ENCODE data around the gene MPZL2.
A peak's percentile ranks its signal among the peaks of the same experiment; 100 is the strongest.

The MPZL2 gene

DNA sequence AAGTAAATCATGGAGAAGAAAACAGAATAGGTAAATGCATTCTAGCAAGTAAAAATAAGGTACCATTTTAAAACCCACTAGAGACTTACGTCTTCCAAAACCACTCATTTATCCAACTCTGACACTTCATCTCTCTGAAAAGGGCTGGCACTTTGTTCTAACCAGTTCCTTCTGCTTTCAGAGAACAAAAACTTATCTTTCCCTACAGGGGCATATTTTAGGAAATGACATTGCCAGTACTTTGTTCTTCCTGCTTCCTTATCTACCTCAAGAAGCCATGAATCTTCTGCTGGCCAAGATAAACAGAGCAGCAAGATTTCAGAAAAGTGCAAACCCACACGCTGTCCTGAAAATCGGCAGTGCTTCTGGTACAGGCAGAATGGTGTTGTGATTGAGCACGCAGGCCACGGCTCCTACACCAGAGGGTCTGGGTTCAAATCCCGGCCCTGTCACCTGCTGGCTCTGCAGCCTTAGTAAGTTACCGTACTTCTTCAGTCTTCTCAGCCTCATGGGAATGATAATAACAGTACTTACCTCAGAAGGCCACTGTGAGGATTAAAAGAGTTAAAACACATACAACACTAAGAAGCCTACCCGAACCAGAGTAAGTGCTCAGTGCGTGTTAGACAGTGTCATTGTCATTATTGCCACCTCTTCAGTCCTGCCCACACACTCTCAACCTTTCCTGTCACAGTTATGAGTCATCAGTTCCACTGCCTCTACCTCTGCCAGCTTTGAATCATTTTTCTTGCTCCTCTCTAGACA is 22.9 kb downstream of the MPZL2 start:
- peak; percentile 74 for DNase-seq

DNA sequence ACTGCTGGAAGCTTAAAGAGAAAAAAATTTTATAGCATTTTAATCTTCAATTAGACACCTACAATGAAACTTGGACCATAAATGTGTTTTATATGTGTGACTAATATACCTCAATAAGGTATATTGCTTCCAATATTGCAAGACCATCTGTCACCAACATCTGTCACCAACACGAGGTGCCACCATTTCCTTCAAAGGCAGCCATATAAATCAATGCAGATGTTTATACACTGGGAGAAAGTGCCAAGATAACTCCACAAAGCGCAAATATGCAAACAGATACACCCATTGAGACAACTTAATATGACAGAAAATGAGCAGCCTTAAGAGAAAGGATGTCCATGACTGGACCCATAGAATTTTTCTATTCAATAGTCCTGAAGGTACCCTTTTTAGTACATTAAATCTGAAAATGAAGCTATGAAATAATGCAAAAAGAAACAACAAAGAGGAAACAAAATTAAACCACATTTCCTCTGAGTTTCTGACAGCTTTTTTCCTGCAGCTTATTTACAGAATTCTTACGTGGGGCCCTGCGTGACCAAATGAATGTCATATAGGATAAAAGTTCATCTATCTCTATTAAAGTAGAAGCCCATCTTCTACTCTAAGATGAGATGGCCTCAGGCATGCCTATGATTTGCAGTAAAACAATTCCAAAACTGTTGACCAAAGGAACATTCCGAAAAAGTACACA is 24.4 kb downstream of the MPZL2 start:
- no peak for DNase-seq

DNA sequence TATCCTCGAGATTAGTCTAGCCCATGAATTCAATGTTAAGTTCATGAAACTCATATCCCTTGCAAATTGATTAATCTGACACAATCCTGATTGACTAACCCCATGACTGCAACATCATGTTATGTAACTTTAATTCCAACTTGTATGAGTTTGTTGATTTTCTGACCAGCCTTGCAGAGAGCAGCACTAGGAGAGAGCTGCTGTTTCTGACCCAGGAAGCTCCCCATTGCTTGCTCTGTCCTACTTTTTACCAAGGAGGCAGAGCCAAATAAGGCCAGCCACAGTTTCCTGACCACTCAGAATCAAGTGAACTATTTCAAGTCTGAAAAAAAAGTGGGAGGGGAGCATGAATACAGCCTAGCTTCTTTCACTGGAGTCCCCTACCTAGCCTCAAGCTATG is 25.2 kb downstream of the MPZL2 start:
- DNase-seq = peak; percentile 60

DNA sequence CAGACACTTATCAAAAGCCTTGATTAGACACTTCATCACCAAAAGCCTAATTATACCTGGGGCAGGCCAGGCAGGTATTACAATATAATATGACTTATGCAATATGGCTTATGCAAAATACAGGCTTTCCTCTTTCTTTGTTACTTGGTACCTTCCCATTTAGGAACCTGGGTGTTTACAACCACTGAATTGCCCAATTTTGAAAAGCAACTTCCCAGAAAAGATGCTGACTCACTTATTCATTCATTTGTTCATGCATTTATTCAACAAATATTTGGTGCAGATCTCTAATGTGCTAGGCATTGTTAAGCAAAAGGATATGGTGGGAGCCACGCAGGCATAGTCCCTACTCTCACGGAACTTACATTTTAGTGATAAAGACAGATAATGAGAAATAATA is 25.7 kb downstream of the MPZL2 start:
- no peak for DNase-seq

DNA sequence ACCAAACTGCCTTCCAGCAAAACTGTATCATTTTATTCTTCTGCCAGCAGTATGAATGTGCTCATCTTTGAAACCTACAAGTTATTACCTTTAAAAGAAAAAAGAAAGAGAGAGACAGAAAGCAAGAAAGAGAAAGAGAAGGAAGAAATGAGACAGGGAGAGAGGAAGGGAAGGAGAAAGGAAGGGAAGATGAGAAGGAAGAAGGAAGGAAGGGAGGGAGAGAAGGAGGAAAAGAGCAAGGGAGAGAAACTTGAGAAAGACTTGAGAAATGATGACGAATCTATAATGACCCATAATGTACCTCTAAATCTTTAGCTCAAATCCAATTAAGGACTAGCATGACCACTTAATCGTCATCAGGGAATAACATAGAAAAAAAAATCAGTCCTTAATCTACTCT is 27.9 kb downstream of the MPZL2 start:
- no peak for DNase-seq

DNA sequence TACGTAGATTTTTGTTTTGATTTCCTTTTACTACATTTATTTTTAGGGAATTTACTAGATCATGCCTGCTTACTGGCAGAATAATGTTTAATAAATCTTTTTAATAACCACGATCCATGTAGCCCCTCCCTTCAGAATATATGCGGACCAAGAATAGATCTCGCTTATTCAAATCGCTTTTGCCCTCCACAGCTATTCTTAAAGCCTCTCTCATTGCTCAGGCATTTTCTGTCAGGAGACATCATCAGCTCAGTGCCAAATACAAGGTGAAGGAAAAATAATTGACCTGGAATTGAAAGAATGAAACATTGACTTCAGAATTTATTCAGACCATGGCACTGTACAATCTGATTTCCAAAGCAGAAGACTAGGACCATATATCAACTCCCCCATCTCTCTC is 29.3 kb downstream of the MPZL2 start:
- DNase-seq = no peak

DNA sequence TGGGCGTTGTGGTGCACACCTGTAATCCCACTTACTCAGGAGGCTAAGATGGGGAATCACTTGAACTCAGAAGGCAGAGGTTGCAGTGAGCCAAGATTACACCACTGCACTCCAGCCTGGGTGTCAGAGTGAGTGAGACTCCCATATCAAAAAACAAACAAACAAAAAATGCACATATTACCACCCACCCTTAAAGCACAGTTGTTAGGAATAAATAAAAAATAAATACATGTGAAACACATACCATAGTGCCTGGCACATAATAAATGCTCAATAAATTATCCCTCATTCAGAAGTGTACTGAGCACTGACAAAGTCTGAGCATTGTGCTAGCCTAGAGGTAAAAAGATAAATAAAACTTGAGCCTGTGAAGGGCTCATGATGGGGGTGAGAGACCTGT is 30.2 kb downstream of the MPZL2 start:
- no peak for DNase-seq

DNA sequence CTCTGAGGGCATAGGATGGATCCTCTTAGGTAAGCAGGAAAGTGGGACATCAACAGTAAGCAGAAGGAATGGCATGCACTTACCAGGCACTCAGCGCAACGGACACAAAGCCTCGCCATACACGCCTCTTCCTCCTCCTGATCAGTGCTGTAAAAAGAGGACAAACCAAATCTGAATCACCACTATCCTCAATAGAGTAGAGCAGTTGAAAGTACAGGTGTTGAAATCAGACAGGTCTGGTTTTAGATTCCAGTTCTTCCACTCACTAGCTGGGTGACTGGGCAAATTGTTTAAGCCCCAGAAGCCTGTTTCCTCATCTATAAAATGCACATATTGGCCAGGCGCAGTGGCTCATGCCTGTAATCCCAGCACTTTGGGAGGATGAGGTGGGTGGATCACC is 30.7 kb downstream of the MPZL2 start:
- DNase-seq = no peak

DNA sequence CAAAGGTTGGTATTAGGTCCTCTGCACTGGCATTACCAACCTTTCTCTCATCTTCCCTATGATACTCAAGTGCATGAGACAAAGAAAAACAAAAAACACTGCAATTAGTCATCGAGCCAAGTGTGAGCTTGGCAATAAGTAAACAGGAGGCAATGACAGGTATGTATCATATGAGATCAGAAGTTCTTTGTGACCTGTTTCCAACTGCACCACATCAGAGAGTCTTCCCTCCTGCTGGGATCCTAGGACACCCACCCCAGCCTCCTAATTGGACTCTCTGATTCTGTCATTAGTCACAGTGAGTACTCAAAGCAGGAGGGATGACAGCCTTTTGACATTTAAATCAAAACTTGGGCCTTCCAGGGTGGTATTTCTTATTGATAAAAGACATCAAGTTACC is 31.4 kb downstream of the MPZL2 start:
- no peak for DNase-seq

DNA sequence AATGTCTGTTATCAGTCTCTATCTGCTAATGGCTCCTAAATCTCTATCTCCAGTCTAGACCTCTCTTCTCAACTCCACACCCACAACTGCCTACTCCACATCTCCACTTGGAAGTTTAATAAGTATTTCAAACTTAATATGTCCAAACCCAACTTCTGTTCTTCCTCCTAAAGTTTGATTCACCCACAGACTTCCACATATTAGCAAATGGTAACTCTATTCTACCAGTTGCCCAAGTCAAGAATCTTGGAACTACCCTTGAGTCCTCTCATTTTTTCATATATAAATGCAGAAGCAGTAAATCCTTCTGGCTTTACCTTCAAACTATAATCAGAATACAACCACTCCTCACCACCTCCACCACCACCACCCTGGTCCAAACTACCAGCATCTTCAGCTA is 32.6 kb downstream of the MPZL2 start:
- no peak for DNase-seq

DNA sequence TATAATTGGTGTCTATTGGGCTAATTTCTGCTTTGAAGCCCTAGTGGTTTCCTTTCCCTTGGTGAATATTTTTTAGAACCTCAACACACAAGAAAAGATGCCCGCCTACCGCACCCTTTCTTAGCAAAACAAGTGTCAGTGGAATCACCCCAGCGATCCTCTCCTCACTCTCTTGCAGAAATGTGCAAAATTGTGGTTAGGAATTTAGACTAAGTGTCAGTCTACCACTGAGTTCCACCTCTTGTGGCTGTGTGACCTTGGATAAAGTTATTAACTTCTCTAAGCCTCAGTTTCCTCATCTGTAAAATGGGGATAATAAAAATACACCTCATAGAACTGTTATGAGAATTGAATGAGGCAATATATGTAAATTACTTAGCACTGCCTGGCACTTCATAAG is 34.0 kb downstream of the MPZL2 start:
- no peak for DNase-seq

DNA sequence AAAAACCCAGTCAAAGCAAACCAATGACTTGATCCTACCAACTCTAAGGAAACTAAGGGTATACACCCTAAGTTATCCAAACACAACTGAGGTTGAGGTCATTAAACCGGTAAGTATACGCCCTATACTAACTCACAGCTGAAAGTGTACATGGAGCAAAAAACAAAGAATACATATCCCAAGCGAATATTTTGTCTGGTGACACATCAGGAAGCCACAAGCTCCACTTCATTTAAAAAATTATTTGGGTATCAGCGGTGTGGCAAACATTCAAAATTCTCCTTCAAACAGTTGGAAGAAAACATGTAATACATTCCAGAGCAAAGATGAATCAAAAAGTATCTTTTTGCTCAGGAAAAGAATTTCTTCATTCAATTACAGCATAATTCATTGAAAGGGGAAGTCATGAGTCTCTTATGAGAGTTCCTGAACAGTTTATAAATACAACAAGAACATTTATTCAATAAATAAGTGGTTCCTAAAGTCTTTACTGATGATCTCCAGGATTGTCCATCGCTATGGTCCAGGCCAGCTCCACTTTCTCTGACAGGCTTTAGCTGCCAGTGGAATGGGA is 34.7 kb downstream of the MPZL2 start:
- no peak for DNase-seq

DNA sequence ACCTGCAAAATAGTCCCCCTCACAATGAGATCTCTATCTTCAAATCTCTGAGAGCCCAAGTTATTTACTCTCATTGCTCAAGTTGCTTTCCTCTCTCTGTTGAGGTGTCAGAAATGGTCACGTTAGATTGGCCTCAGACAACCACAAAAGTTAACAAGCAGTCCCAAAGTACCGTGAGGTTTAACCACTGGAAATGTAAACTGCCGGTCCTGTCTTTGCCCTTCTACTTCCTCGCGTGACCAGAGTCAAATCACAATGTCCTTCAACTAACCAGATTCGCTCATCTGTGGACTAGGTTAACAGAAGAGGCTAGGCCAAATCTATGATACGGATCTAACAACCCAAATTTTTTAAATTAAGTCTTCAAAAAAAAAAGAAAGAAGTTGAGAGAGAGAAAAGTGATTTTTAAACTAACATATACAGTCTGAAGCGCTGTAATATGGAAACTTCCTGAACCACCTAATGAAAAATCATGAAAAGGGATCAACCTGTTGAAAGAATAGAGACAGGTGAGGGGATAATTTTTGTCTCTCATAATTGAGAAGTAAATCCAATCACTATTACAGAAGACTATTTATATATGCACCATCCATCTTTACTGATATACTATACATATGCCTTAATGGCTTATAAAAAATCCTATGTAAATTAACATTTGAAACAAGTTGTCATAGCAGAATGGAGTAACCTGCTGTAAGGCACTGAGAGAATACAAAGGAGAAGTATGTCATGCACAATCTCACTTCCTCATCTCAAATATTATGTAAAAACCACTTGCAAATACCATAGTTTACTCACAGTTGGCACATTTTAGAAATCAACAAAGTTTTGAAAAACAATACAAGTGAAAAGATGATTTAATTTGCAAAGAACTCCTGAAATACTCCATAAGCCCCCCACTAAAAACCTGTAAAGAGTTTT is 36.0 kb downstream of the MPZL2 start:
- no peak for DNase-seq

DNA sequence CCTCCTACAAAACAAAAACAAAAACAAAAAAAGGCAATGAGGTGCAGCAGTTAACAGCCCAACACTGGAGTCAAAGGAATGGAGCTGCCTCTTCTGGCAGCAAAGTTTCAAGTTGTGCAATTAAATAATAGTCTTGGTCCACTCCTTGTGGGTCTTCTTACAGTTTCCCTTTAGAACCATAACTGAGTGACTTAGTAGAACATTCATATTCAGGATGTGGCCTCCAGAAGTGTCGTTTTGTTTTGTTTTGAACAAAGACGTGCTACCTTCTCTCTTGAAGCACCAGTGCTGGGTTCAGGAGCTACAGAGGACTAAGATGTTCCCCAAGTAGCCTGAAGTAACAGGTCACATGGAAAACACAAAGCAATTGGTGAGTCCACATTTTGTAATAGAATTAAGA is 37.3 kb downstream of the MPZL2 start:
- no peak for DNase-seq

DNA sequence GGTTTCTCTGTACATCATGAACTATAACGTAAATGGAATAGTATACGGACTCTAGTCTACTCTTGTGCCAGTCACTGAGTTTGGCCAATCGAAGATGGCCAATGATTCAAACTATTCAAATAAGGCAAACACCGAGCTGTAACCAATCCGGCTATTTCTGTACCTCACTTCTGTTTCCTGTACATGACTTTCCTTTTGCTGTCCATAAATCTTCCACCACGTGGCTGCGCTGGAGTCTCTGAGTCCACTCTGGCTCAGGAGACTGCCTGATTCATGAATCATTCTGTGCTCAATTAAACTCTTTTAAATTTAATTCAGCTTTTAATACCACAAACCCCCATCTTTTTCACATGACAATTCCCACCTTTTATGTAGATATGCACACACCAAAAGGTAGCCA is 37.8 kb downstream of the MPZL2 start:
- DNase-seq = no peak

DNA sequence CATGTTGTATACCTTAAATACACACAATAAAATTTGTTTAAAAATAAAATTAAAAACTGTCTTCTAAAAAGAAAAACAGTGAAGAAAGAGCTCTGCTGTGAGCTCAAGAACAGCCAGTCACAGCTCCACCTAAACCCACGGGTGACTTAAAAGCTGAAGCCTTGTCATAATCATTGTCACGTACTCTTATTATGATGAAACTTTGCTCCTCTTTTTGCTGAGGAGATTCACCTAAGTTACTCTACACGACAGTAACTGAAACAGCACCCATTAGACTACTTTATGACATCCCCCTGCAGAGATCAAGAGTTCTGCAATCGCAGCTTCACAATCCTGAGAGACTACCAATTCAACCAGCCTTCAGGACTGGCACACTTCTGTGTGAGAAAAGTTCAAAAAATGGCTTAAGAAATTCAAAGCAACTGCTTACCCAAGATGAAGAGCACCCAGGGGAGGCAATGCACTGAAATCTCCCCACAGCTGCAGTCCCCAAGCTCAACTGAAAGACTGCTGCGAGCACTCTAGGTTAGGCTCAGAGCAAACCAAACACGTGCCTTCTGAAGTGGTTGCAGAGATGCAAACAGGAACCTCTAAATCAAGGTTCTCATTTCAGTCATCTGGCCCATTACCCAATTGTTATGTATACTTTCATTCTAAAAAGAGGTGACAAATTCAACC is 39.4 kb downstream of the MPZL2 start, which contains the start of gene JAML:
TSS of gene JAML (minus strand) at position 501 of the 678 bp plus-strand sequence. CDS start 10,145 bp downstream, outside the sequence.
- no peak for DNase-seq

DNA sequence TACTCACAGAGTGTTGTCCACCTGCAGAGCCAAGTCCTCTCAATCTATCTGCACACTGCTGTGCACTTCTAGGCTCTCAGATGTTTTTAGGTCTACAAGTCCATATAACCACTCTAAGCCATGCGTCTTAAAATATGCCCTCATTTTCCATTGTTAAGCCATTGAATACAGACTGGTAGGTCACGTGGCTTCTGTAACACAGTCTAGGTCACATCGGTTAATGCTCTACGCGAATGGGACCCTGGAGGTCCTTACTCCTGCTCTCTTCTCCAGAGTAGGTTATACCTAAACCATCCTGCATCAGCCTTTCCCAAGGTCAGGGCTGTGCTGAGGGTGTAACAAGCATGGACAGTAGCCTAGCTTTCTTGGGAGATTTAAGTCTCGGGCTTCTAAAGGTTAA is 40.1 kb downstream of the MPZL2 start:
- DNase-seq = no peak

DNA sequence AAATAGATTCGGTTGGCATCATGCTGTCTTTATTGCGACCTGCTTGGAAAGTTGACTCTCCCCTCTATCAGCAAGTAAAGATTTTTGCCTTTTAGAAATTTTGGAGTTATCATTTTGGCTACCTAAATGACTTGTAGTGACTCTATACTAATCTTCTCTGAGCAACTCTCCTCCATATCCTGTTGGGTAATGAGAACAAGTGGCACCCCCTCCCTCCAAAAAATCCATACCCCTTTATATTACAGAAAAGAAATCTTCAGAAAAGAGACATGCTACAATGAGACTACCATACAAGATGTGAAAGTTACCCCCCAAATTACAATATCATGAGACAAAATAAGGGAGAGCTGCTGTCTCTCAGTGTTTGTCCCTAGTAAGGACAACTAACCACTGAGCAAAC is 40.5 kb downstream of the MPZL2 start:
- DNase-seq = no peak

DNA sequence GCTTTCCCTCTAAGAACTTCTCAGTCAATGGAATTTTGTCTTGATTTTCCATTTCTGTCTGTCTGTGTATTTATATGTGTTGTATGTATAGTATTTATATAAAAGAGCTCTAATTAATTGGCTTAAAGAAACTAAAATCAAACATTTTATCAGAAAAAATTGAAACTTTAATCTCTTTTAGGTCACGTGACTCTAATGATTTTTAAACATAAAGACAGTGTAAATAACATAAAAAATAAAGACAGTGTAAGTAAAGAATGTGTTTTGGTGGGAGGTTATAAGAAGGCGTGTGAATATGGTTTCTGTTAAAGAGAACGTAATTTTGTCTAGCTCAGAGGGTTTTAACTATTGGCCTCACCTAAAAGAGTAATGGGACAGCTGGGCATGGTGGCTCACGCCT is 41.7 kb downstream of the MPZL2 start:
- no peak for DNase-seq

DNA sequence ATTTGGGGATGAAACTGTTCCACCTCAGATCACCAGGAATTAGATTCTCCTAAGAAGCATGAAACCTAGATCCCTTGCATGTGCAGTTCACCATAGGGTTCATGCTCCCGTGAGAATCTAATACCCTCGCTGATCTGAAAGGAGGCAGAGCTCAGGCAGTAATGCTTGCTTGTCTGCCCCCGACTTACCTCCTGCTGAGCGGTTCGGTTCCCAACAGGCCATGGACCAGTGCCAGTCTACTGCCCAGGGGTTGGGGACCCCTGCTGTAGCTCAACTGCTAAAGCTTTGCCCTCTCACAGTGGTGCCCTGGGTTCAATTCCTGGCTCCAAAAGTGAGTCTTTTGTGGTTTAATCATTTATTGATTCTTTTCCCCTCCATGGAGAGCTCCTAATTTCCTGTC is 42.7 kb downstream of the MPZL2 start:
- no peak for DNase-seq

DNA sequence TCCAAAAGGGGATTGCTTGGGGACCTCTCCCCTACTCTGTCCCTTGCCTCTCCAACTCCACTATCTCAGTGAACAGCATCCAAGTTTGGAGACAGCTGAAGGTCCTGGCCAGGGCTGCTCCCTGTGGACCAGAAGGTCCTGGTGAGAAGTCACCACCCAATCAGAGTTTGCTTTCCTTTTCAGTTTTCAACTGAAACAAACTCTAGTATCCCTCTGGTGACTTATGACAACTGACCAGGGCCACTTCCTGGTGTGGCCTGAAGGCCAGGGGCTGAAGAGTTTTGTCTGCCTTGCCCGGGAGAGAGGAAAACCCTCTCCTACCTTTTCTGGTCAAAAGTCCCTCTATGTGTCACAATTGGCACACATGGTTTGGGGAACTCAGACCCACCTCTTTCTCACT is 44.4 kb downstream of the MPZL2 start:
- DNase-seq = no peak

DNA sequence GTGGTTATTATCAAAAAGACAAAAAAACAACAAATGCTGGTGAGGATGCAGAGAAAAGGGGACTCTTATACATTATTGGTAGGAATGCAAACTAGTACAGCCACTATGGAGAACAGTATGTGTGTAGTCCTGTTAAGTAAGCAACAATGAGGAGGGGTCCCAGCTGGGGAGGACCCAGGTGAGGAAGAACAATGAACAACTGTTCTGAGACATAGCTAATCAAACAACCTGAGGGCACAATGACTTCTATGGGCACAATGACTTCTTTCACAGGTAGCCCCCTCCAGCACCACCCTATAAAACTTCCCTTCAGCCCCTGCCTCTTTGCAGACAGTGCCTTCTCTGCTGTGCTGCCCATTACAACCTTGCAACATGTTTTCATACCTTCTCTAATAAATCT is 44.9 kb downstream of the MPZL2 start:
- no peak for DNase-seq

DNA sequence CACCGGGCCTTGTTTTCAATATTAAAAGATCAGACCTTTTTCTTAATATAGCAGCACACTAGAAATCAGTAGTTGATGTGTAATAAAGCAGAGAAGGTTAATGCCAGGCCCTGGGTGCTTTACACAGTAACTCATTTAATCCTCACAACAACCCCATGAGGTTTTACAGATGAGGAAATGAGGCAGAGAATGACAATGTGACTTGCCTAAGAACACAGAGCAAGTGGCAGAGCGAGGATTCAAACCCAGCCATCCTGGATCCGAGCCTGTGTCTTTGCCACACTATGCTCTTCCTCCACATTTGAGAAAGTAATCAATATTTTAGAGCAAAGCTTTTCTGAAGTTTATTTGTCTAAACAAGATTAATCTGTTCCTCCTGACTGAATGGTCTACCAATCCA is 46.5 kb downstream of the MPZL2 start:
- no peak for DNase-seq
